Measurements from ENCODE around the gene UBN1. TPM values are rescaled to one million over a fixed set of nuclear protein-coding genes. Genes with fewer than 3 reads are reported as not detected.

The UBN1 gene
- total and polyA plus RNA-seq, 10 of the 15 experiments (the other 5 are each of a cell fraction or from before 2014, with no cell fraction given), result 2.1 to 32.5 (median 13.9) TPM

GRCh38 chr16:4888428-4889135, 41.3 kb downstream of the UBN1 start (continued):
- no peak for TF ChIP-seq ZNF687 (IDR thresholded peaks at IDR 0.05)
- no peak for TF ChIP-seq IKZF1 (conservative IDR thresholded peaks at IDR 0.05)
- TF ChIP-seq CTCF (IDR thresholded peaks at IDR 0.05 in 2 of 3, conservative IDR thresholded peaks at IDR 0.05 in 1 of 3; ENCODE audit: control insufficient read depth in 2 of 3, extremely low read depth in 1 of 3, insufficient read depth in 1 of 3, low read depth in 3 of 3, low read length in 3 of 3), result no peak
- TF ChIP-seq MYC (IDR thresholded peaks at IDR 0.05; ENCODE audit: insufficient read depth, insufficient read length, insufficient replicate concordance, low read length, severe bottlenecking), result no peak
- no peak for TF ChIP-seq POLR2AphosphoS2 (IDR thresholded peaks at IDR 0.05; ENCODE audit: low read depth, low read length)
- TF ChIP-seq IRF4 (IDR thresholded peaks at IDR 0.05; ENCODE audit: low read depth, low read length), result no peak
- no peak for TF ChIP-seq ESRRA (IDR thresholded peaks at IDR 0.05; ENCODE audit: low read length)
- no peak for TF ChIP-seq LARP7 (IDR thresholded peaks at IDR 0.05)
- no peak for TF ChIP-seq ZBED1 (IDR thresholded peaks at IDR 0.05; ENCODE audit: borderline replicate concordance)
- TF ChIP-seq RELB (IDR thresholded peaks at IDR 0.05; ENCODE audit: low read depth), result no peak
